K562 (cell line): ENCODE results near the gene TMEM123. TPM values are rescaled to one million over a fixed set of nuclear protein-coding genes. Genes with fewer than 3 reads are reported as not detected.

ENCODE experiments used
- ARHGAP35 ChIP-seq: fragments of 450-650 bp; IDR thresholded peaks from 2 replicates; pipeline ENCODE4 v1.6.1; 2018; ENCODE audit not compliant: partially characterized antibody
- C11orf30 ChIP-seq: fragments of 450-650 bp; IDR thresholded peaks from 2 replicates; pipeline ENCODE4 v1.6.1; 2016; ENCODE audit warnings: low read depth, mild to moderate bottlenecking
- HDAC1 ChIP-seq, 2 experiments: fragments of 450-650 bp; IDR thresholded peaks; 2 replicates each; pipeline ENCODE4 v1.6.1; 2016 to 2017; ENCODE audit warnings: inconsistent platforms in 1 of 2, mild to moderate bottlenecking in 1 of 2, moderate library complexity in 1 of 2
- HNRNPUL1 ChIP-seq: fragments of 200-400 bp; formaldehyde crosslinking; IDR thresholded peaks from 2 replicates; pipeline ENCODE4 v1.6.1; 2017; ENCODE audit warnings: low read length
- KAT8 ChIP-seq: fragments of 450-650 bp; IDR thresholded peaks from 2 replicates; pipeline ENCODE4 v1.6.1; 2016; ENCODE audit warnings: low read depth, mild to moderate bottlenecking
- KDM1A ChIP-seq, 2 experiments: fragments of 450-650 bp; IDR thresholded peaks; 2 replicates each; pipeline ENCODE4 v1.6.1; 2016; ENCODE audit warnings: mild to moderate bottlenecking in 2 of 2
- NCOR1 ChIP-seq: fragments of 450-650 bp; IDR thresholded peaks from 2 replicates; pipeline ENCODE4 v1.6.1; 2016; ENCODE audit warnings: mild to moderate bottlenecking, moderate library complexity
- NFIC ChIP-seq: fragments of 450-650 bp; IDR thresholded peaks from 2 replicates; pipeline ENCODE4 v1.6.1; 2017; ENCODE audit warnings: mild to moderate bottlenecking, inconsistent platforms
- POLR2H ChIP-seq: IDR thresholded peaks from 2 replicates; pipeline ENCODE4 v1.6.1; 2016; ENCODE audit warnings: missing genetic modification characterization, low read depth, mild to moderate bottlenecking, control low read depth, missing compliant biosample characterization, moderate library complexity
- PTBP1 ChIP-seq: fragments of 200-400 bp; formaldehyde crosslinking; IDR thresholded peaks from 2 replicates; pipeline ENCODE4 v1.6.1; 2017; ENCODE audit warnings: low read depth, low read length
- PTRF ChIP-seq: fragments of 450-650 bp; IDR thresholded peaks from 2 replicates; pipeline ENCODE4 v1.6.1; 2016; ENCODE audit warnings: mild to moderate bottlenecking, missing genetic modification characterization, missing compliant biosample characterization
- RCOR1 ChIP-seq, 2 experiments: IDR thresholded peaks; 2 replicates each; pipeline ENCODE4 v1.6.1; 2012; ENCODE audit warnings: low read depth in 2 of 2, low read length in 2 of 2, borderline replicate concordance in 1 of 2, improper control_type of control experiment in 1 of 2
- SMARCA5 ChIP-seq: fragments of 450-650 bp; IDR thresholded peaks from 2 replicates; pipeline ENCODE4 v1.6.1; 2016
- TAL1 ChIP-seq: fragments of 450-650 bp; IDR thresholded peaks from 2 replicates; pipeline ENCODE4 v1.6.1; 2016; ENCODE audit warnings: mild to moderate bottlenecking
- TBL1XR1 ChIP-seq, 2 experiments: IDR thresholded peaks; 2 replicates each; pipeline ENCODE4 v1.6.1; 2012; ENCODE audit warnings: improper control_type of control experiment in 2 of 2, low read length in 2 of 2, mild to moderate bottlenecking in 1 of 2
- TCF3 ChIP-seq: sonication (generic); formaldehyde crosslinking; IDR thresholded peaks from 2 replicates; pipeline ENCODE4 v1.4.0; 2020; ENCODE audit warnings: mild to moderate bottlenecking, missing genetic modification reagents
- TOE1 ChIP-seq, 2 experiments: fragments of 450-650 bp in 1 of 2; sonication (generic) in 1 of 2; formaldehyde crosslinking in 1 of 2; IDR thresholded peaks; 2 replicates each; pipeline versions ENCODE4 v1.7.1 to v1.8.0; 2016 to 2022; ENCODE audit warnings: borderline replicate concordance in 2 of 2, mild to moderate bottlenecking in 2 of 2, antibody characterized with exemption in 1 of 2, inconsistent platforms in 1 of 2, low read depth in 1 of 2, missing genetic modification reagents in 1 of 2, moderate library complexity in 1 of 2
- ZBTB40 ChIP-seq, 2 experiments: fragments of 450-650 bp in 1 of 2; sonication (generic) in 1 of 2; formaldehyde crosslinking in 1 of 2; IDR thresholded peaks; 2 replicates each; pipeline versions ENCODE4 v1.7.1 to v1.9.0; 2016 to 2022; ENCODE audit warnings: inconsistent platforms in 1 of 2, mild to moderate bottlenecking in 1 of 2, missing genetic modification reagents in 1 of 2
- polyA plus RNA-seq, 8 experiments: library from polyadenylated mRNA; depleted of rRNA in 4 of 8; stranded (reverse) in 5 of 8; unstranded in 3 of 8; fragments of >200 nt; fragmentation: Nextera tagmentation in 2 of 8; fragmentation: Illumina TruSeq in 1 of 8; extraction: Ambion mirVana in 2 of 8; extraction: Trizol in 1 of 8; gene quantifications; 2 replicates each; pipeline versions ENCODE4 v1.2.1 to v1.2.3, GENCODE V29; 2011 to 2014; ENCODE audit warnings: inconsistent platforms in 1 of 8, missing spikeins in 1 of 8
- total RNA-seq, 7 experiments: library from RNA; depleted of rRNA in 6 of 7; stranded (reverse); fragments of >200 nt in 6 of 7; fragmentation: Illumina TruSeq in 2 of 7; extraction: Trizol in 2 of 7; gene quantifications; 2 replicates each; pipeline versions ENCODE4 v1.2.1 to v1.2.3, GENCODE V29; 2011 to 2021; ENCODE audit warnings: low replicate concordance in 1 of 7
- TF ChIP-seq, protein P1 (sequence below): fragments of 450-650 bp; formaldehyde crosslinking; IDR thresholded peaks from 2 replicates; pipeline ENCODE4 v1.4.0; 2020; ENCODE audit warnings: mild to moderate bottlenecking, moderate library complexity

Gene TMEM123
- total and polyA plus RNA-seq, 9 of the 15 experiments (the other 6 are each of a cell fraction or from before 2014, with no cell fraction given) = 19.8 to 344 (median 82.4) TPM

DNA sequence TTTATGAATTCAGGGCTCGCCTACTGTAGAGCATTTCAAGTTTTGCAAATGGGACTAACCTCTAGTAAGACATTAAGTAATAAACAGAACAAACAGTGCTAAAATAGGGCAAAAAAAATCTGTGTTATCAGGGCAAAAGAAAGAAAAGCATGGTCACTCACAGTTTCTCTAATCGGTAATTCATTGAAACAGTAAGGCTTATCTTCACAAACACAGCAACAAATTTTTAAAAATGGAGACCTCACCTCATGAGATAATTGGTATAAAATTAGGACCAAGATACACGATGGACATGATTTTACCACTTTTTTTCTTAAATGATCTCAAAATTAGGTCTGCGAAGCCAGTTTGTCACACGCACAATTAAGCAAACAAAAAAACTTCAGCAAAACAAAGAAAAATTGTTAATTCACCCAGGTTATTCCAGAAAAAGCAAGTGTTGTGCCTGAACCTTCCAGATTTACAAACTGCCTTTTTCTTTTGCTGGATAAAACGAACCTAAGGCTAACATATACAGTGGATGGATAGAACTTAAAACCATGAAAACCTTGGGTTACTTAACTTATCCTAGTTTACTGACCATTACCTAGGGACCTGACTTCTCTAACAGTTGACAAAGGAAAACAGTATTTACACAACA, 1.4 kb downstream of the TMEM123 start (continued):
- TF ChIP-seq ZBTB40 (IDR thresholded peaks at IDR 0.05) (peak; percentile 25; the same call in 1 of the 2 replicates), ZBTB40 (CRISPR knock-in tag; IDR thresholded peaks at IDR 0.05) (no peak), TAL1 (peak; percentile 62), PTRF (tag) (no peak), TOE1 (IDR thresholded peaks at IDR 0.05; ENCODE audit: borderline replicate concordance) (no peak), TOE1 (CRISPR knock-in tag; IDR thresholded peaks at IDR 0.05; ENCODE audit: borderline replicate concordance, low read depth) (no peak), KDM1A (IDR thresholded peaks at IDR 0.05) (peak; percentile 85 to 92), KAT8 (no peak), HDAC1 (IDR thresholded peaks at IDR 0.05) (peak in 1 of 2 experiments; percentile 42; a peak in 1 of 4 replicates), PTBP1 (no peak), NFIC (0 out of 2 replicates have a peak, but pooled peaks have one; percentile 9), TCF3 (peak; percentile 58), SMARCA5 (no peak), POLR2H (tag) (no peak), ARHGAP35 (no peak), RCOR1 (IDR thresholded peaks at IDR 0.05; ENCODE audit: borderline replicate concordance in 1 of 2, low read depth in 2 of 2, low read length in 2 of 2) (peak in 1 of 2 experiments; percentile 85; a peak in 2 of 4 replicates), C11orf30 (no peak), NCOR1 (peak; percentile 58), TBL1XR1 (IDR thresholded peaks at IDR 0.05; ENCODE audit: low read length in 2 of 2) (no peak), HNRNPUL1 (no peak)
- TF ChIP-seq, protein P1, sequence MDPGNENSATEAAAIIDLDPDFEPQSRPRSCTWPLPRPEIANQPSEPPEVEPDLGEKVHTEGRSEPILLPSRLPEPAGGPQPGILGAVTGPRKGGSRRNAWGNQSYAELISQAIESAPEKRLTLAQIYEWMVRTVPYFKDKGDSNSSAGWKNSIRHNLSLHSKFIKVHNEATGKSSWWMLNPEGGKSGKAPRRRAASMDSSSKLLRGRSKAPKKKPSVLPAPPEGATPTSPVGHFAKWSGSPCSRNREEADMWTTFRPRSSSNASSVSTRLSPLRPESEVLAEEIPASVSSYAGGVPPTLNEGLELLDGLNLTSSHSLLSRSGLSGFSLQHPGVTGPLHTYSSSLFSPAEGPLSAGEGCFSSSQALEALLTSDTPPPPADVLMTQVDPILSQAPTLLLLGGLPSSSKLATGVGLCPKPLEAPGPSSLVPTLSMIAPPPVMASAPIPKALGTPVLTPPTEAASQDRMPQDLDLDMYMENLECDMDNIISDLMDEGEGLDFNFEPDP (CRISPR knock-in tag) = no peak
